SKM-1 treated with dmso at 0.1 percent for 144 hours (cell line): ENCODE data around the gene PRPF40B.
"Not testable (repeated sequence)": the region's sequence is repeated elsewhere in the genome, so short reads cannot be mapped to it uniquely, and the experiment has no call there.

ENCODE experiments used
- DNase-seq: peaks from one replicate; lab custom pipeline; 2025; ENCODE audit not compliant: unreplicated experiment; lab: John Stamatoyannopoulos, UW

PRPF40B gene

GRCh38 chr12:49609059-49609874, 14.1 kb upstream of the PRPF40B start:
- no peak for DNase-seq

- no peak for DNase-seq
Measured at GRCh38 chr12:49609875-49610154, 13.5 kb upstream of the PRPF40B start.

- not testable (repeated sequence) for DNase-seq
Measured at GRCh38 chr12:49610785-49611184, 12.6 kb upstream of the PRPF40B start.

GRCh38 chr12:49612210-49612609, 11.2 kb upstream of the PRPF40B start:
- DNase-seq: no peak

GRCh38 chr12:49615725-49616124, 7.6 kb upstream of the PRPF40B start:
- DNase-seq: no peak

- DNase-seq: no peak
Measured at GRCh38 chr12:49616533-49617219, 6.7 kb upstream of the PRPF40B start.

GRCh38 chr12:49618576-49618975, 4.8 kb upstream of the PRPF40B start:
- DNase-seq: no peak

- DNase-seq: no peak
Measured at GRCh38 chr12:49619286-49619685, 4.1 kb upstream of the PRPF40B start.

GRCh38 chr12:49621651-49622500, 1.5 kb upstream of the PRPF40B start:
- DNase-seq: no peak

- DNase-seq: no peak
Measured at GRCh38 chr12:49622501-49623141, 740 bp upstream of the PRPF40B start.

GRCh38 chr12:49624921-49625577, 1.7 kb downstream of the PRPF40B start:
- DNase-seq: no peak

GRCh38 chr12:49626169-49626835, 2.9 kb downstream of the PRPF40B start:
- DNase-seq: no peak

- DNase-seq: no peak
Measured at GRCh38 chr12:49626836-49627235, 3.5 kb downstream of the PRPF40B start.

- no peak for DNase-seq
Measured at GRCh38 chr12:49627752-49628360, 4.5 kb downstream of the PRPF40B start.

GRCh38 chr12:49631336-49631907, 8.1 kb downstream of the PRPF40B start:
- DNase-seq: no peak

GRCh38 chr12:49632401-49632800, 9.0 kb downstream of the PRPF40B start:
- no peak for DNase-seq

GRCh38 chr12:49632986-49633702, 9.8 kb downstream of the PRPF40B start:
- no peak for DNase-seq

- DNase-seq: no peak
Measured at GRCh38 chr12:49633703-49634345, 10.5 kb downstream of the PRPF40B start.
